Skin epidermis (tissue), 12 donors: ENCODE data around the gene NPHP4.

Source experiments
- H3K27ac ChIP-seq, 21 experiments: fragments of 200-600 bp; sonication (generic) in 11 of 21; one replicate each; pipeline ENCODE4 v1.5.0; 2020; ENCODE audit warnings: mild to moderate bottlenecking in 3 of 21, inconsistent platforms in 2 of 21, moderate library complexity in 2 of 21
- H3K4me3 ChIP-seq, 7 experiments: fragments of 200-600 bp; sonication (generic) in 2 of 7; one replicate each; pipeline ENCODE4 v1.5.0; 2020; ENCODE audit warnings: inconsistent platforms in 2 of 7, mild to moderate bottlenecking in 2 of 7, moderate library complexity in 1 of 7

NPHP4 gene

GRCh38 chr1:5887971-5888361 is 104.3 kb downstream of the NPHP4 start:
- Histone ChIP-seq H3K27ac (no peak overlapping the region), H3K4me3 (no peak overlapping the region)

GRCh38 chr1:5887349-5887970 is 104.8 kb downstream of the NPHP4 start:
- H3K27ac ChIP-seq, result no peak overlapping the region
- H3K4me3 ChIP-seq, result no peak overlapping the region

- Histone ChIP-seq H3K4me3 (no peak overlapping the region), H3K27ac (no peak overlapping the region)
Measured at GRCh38 chr1:5886541-5887348, 105.5 kb downstream of the NPHP4 start.

- no peak overlapping the region for H3K4me3 ChIP-seq
- no peak overlapping the region for H3K27ac ChIP-seq
Measured at GRCh38 chr1:5886140-5886483, 106.1 kb downstream of the NPHP4 start.

GRCh38 chr1:5885471-5886139 is 106.6 kb downstream of the NPHP4 start:
- H3K4me3 ChIP-seq, result no peak overlapping the region
- no peak overlapping the region for H3K27ac ChIP-seq

- no peak overlapping the region for H3K4me3 ChIP-seq
- no peak overlapping the region for H3K27ac ChIP-seq
Measured at GRCh38 chr1:5884110-5884509, 108.1 kb downstream of the NPHP4 start.

DNA sequence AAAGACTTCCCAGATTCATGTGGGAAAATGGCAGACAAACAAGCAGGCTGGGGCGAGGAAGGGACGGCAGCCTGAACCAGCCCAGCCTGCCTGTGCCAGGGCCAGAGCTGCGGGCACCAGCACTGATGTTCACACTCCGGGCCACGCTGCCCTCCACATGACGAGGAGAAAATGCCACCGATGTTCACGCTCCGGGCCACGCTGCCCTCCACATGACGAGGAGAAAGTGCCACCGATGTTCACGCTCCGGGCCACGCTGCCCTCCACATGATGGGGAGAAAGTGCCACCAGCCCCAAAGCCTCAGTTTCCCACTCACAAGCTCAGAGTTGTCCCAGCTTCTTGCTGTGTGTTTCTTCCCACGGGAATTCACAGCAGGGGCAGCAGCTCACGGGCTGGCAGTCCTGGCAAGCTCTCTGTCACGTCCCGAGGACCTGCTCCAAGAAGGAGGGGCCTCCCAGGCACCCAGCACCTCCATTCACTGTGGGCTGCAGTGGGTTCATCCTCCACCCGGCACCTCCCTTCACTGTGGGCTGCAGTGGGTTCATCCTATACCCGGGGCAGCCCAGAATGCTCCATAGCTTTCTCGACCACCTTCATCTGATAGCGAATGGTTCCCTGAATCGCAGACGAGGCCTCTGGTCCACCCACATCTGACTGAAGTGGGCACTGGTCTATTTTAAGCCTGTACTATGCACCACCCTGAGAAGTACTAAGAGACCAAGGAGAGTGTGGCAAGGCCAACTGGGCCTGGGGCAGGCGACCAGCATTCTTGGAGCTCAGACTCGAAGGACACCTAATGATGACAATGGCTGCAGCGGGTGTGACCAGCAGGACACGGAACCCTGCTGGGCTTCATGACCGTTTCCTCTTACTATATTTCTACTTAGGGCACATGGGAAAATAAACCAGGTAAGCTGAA is 108.8 kb downstream of the NPHP4 start:
- Histone ChIP-seq H3K27ac (no peak overlapping the region), H3K4me3 (no peak overlapping the region)

DNA sequence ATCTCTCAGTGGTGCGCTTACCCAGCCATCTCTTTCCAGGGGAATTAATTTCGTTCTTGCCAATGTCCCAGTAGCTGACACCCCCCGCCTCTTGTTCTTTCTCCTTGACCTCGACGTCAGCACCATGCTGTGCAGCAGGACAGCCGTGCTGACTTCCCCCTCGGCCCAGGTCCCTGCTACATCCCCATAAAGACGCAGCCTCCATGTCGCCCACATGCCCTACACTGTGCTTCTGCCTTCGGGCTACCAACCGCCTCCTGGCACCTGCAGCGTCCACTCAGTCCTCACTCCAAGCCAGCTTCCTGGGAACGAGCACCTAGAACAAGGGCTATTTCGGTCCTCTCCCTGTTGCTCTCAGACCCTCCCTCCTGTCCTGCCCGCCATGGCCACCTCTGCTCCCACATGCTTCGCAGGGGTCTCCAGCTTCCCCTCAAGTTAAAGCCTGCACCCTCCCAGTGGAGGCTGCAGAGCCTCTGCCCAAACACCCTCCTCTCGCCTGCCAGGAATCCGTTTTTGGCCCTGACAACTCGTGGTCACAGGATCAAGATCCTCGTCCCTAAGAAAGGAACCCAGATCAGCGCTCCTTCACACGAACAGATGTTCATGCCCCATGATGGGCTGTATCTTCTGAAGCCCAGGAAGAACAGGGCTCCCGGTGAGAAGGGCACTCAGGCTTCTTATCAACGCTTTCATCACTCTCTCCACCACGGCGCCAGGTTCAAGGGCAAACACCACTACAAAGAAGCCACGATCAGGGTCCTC is 109.7 kb downstream of the NPHP4 start:
- no peak overlapping the region for H3K4me3 ChIP-seq
- H3K27ac ChIP-seq, result no peak overlapping the region

- no peak overlapping the region for H3K27ac ChIP-seq
- no peak overlapping the region for H3K4me3 ChIP-seq
Measured at GRCh38 chr1:5881526-5882222, 110.6 kb downstream of the NPHP4 start.

GRCh38 chr1:5880630-5881405 is 111.4 kb downstream of the NPHP4 start:
- Histone ChIP-seq H3K27ac (no peak overlapping the region), H3K4me3 (no peak overlapping the region)

DNA sequence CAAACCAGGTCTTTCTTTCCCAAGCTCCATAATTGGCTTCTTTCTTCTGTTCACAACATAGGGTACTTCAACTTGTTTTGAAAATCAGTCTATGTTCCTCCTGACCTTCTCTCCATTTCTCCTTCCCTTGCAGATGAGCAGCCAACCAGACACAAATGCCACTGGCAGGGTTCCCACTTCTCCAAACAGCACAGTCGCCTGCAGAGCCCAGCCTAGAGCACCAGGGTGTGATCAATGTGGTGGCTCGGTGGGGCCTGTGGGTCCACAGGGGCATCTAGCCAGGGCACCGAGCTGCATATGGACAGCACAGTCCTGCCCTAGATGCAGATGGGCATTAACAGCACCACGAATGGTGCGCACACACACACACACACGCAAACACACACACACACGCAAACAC is 112.8 kb downstream of the NPHP4 start:
- H3K4me3 ChIP-seq, result no peak overlapping the region
- no peak overlapping the region for H3K27ac ChIP-seq

GRCh38 chr1:5878971-5879370 is 113.3 kb downstream of the NPHP4 start:
- Histone ChIP-seq H3K4me3 (no peak overlapping the region), H3K27ac (no peak overlapping the region)

GRCh38 chr1:5877683-5878530 is 114.3 kb downstream of the NPHP4 start:
- Histone ChIP-seq H3K4me3 (no peak overlapping the region), H3K27ac (no peak overlapping the region)

- Histone ChIP-seq H3K27ac (no peak overlapping the region), H3K4me3 (no peak overlapping the region)
Measured at GRCh38 chr1:5877001-5877400, 115.2 kb downstream of the NPHP4 start.

- no peak overlapping the region for H3K4me3 ChIP-seq
- no peak overlapping the region for H3K27ac ChIP-seq
Measured at GRCh38 chr1:5876094-5876650, 116.1 kb downstream of the NPHP4 start.

DNA sequence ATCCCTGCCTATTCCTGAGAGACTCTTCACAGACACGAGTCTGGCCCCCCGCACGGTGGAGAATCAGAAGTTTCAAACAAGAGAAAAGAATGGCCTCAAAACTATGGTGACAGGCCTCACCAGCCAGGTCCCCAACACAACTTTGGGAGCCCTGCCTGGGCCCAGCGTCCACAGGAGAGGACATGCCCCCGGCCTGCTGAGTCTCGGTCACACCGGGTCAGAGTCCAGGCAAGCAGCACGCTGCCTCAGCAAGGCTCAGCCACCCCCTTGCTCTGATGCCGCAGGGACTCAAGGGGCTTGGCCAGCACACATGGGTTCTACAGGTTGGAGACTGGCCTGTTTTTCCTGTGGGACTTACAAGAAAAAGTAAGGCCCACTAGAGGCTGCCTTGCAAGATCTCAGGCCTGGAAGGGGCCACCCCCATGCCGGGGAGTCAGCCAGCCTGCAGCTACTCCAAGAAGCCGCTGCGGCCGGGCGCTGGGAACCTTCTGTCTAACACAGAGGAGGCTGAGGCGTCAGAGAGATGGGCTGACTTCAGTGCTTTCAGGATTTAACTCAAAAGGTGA is 116.8 kb downstream of the NPHP4 start:
- H3K4me3 ChIP-seq, result no peak overlapping the region

More for the DNA sequence above, 116.8 kb downstream of the NPHP4 start:
- H3K27ac ChIP-seq, result no peak overlapping the region
